Measurements from ENCODE around the gene GNG13. TPM values are rescaled to one million over a fixed set of nuclear protein-coding genes. Genes with fewer than 3 reads are reported as not detected.
"Not testable (repeated sequence)": the region's sequence is repeated elsewhere in the genome, so short reads cannot be mapped to it uniquely, and the experiment has no call there.

The GNG13 gene
- total RNA-seq, 1 donor = not detected

GRCh38 chr16:760545-761343 lies 39.8 kb downstream of the GNG13 start, which contains the start of gene MSLN:
Gene MSLN, plus strand, starts transcription at chr16:760734. Its CDS starts 1,947 bp downstream, at chr16:762681.
- H3K4me1 ChIP-seq (ENCODE audit: insufficient read depth, low read length) = peaks cover 11% of the 10 kb centered on the region
- no peak within 1 kb of the TSS for H3K4me3 ChIP-seq (ENCODE audit: low read length)
- H3K27me3 ChIP-seq (ENCODE audit: insufficient read depth, low read length) = no peaks in the 10 kb centered on the region
- H3K9me3 ChIP-seq (ENCODE audit: low read depth, low read length) = no peaks in the 10 kb centered on the region

GRCh38 chr16:760065-760464 lies 40.5 kb downstream of the GNG13 start:
- Histone ChIP-seq H3K9me3 (ENCODE audit: low read depth, low read length) (no peaks in the 10 kb centered on the region), H3K4me1 (ENCODE audit: insufficient read depth, low read length) (peaks cover 18% of the 10 kb centered on the region), H3K27me3 (ENCODE audit: insufficient read depth, low read length) (no peaks in the 10 kb centered on the region), H3K4me3 (ENCODE audit: low read length) (no peak overlapping the region)

GRCh38 chr16:759110-759910 lies 41.2 kb downstream of the GNG13 start:
- H3K4me1 ChIP-seq (ENCODE audit: insufficient read depth, low read length) = peaks cover 25% of the 10 kb centered on the region
- no peaks in the 10 kb centered on the region for H3K9me3 ChIP-seq (ENCODE audit: low read depth, low read length)
- H3K27me3 ChIP-seq (ENCODE audit: insufficient read depth, low read length) = no peaks in the 10 kb centered on the region
- no peak overlapping the region for H3K4me3 ChIP-seq (ENCODE audit: low read length)

- H3K9me3 ChIP-seq (ENCODE audit: low read depth, low read length) = no peaks in the 10 kb centered on the region
- H3K27me3 ChIP-seq (ENCODE audit: insufficient read depth, low read length) = no peaks in the 10 kb centered on the region
- H3K4me3 ChIP-seq (ENCODE audit: low read length) = no peak overlapping the region
Observed at GRCh38 chr16:756428-756827, 44.1 kb downstream of the GNG13 start.

GRCh38 chr16:754656-755055 lies 45.9 kb downstream of the GNG13 start:
- Histone ChIP-seq H3K4me3 (ENCODE audit: low read length) (no peak overlapping the region), H3K9me3 (ENCODE audit: low read depth, low read length) (no peaks in the 10 kb centered on the region), H3K4me1 (ENCODE audit: insufficient read depth, low read length) (peaks cover 30% of the 10 kb centered on the region), H3K27me3 (ENCODE audit: insufficient read depth, low read length) (no peaks in the 10 kb centered on the region)

More at GRCh38 chr16:756428-756827, 44.1 kb downstream of the GNG13 start:
- peaks cover 30% of the 10 kb centered on the region for H3K4me1 ChIP-seq (ENCODE audit: insufficient read depth, low read length)

- H3K4me3 ChIP-seq (ENCODE audit: low read length); H3K27me3 ChIP-seq (ENCODE audit: insufficient read depth, low read length); H3K9me3 ChIP-seq (ENCODE audit: low read depth, low read length): not testable (repeated sequence)
- peaks cover 30% of the 10 kb centered on the region for H3K4me1 ChIP-seq (ENCODE audit: insufficient read depth, low read length)
Observed at GRCh38 chr16:754121-754607, 46.4 kb downstream of the GNG13 start.

GRCh38 chr16:752007-752312 lies 48.6 kb downstream of the GNG13 start:
- Histone ChIP-seq H3K27me3 (ENCODE audit: insufficient read depth, low read length) (no peaks in the 10 kb centered on the region), H3K9me3 (ENCODE audit: low read depth, low read length) (no peaks in the 10 kb centered on the region), H3K4me3 (ENCODE audit: low read length) (no peak overlapping the region), H3K4me1 (ENCODE audit: insufficient read depth, low read length) (peaks cover 22% of the 10 kb centered on the region)

- Histone ChIP-seq H3K9me3 (ENCODE audit: low read depth, low read length) (no peaks in the 10 kb centered on the region), H3K27me3 (ENCODE audit: insufficient read depth, low read length) (no peaks in the 10 kb centered on the region), H3K4me1 (ENCODE audit: insufficient read depth, low read length) (peaks cover 19% of the 10 kb centered on the region), H3K4me3 (ENCODE audit: low read length) (no peak overlapping the region)
Observed at GRCh38 chr16:751152-752006, 49.2 kb downstream of the GNG13 start.

- Histone ChIP-seq H3K9me3 (ENCODE audit: low read depth, low read length) (no peaks in the 10 kb centered on the region), H3K4me1 (ENCODE audit: insufficient read depth, low read length) (peaks cover 17% of the 10 kb centered on the region), H3K27me3 (ENCODE audit: insufficient read depth, low read length) (no peaks in the 10 kb centered on the region), H3K4me3 (ENCODE audit: low read length) (no peak overlapping the region)
Observed at GRCh38 chr16:750485-750884, 50.0 kb downstream of the GNG13 start.

GRCh38 chr16:749010-749409 lies 51.5 kb downstream of the GNG13 start:
- Histone ChIP-seq H3K4me3 (ENCODE audit: low read length) (no peak overlapping the region), H3K4me1 (ENCODE audit: insufficient read depth, low read length) (peaks cover 2% of the 10 kb centered on the region), H3K9me3 (ENCODE audit: low read depth, low read length) (no peaks in the 10 kb centered on the region), H3K27me3 (ENCODE audit: insufficient read depth, low read length) (no peaks in the 10 kb centered on the region)

Other genes starting within 250 kb of the GNG13 start
- gene PRR35, start 240.3 kb downstream of the GNG13 start, total RNA-seq = 0.10 TPM
- 1.2 TPM for gene NHLRC4, start 233.7 kb downstream of the GNG13 start, total RNA-seq
- 8.5 TPM for gene PIGQ, start 230.8 kb downstream of the GNG13 start, total RNA-seq
- 6.6 TPM for gene RAB40C, start 210.7 kb downstream of the GNG13 start, total RNA-seq
- 0.31 TPM for gene WFIKKN1, start 169.7 kb downstream of the GNG13 start, total RNA-seq
- gene METTL26, start 164.4 kb downstream of the GNG13 start, total RNA-seq = 49.0 TPM
- 18.5 TPM for gene MCRIP2, start 158.9 kb downstream of the GNG13 start, total RNA-seq
- 4.6 TPM for gene WDR90, start 151.4 kb downstream of the GNG13 start, total RNA-seq
- gene RHOT2, start 132.6 kb downstream of the GNG13 start, total RNA-seq = 45.2 TPM
- 0.84 TPM for gene RHBDL1, start 125.1 kb downstream of the GNG13 start, total RNA-seq
- gene STUB1, start 120.3 kb downstream of the GNG13 start, total RNA-seq = 39.0 TPM
- gene JMJD8, start 116.4 kb downstream of the GNG13 start, total RNA-seq = 25.0 TPM
- gene WDR24, start 110.3 kb downstream of the GNG13 start, total RNA-seq = 4.4 TPM
- gene FBXL16, start 94.9 kb downstream of the GNG13 start, total RNA-seq = 1.7 TPM
- gene METRN, start 85.6 kb downstream of the GNG13 start, total RNA-seq = 4.8 TPM
- gene ANTKMT, start 79.6 kb downstream of the GNG13 start, total RNA-seq = 5.8 TPM
- 1.0 TPM for gene CCDC78, start 74.3 kb downstream of the GNG13 start, total RNA-seq
- 4.6 TPM for gene HAGHL, start 73.6 kb downstream of the GNG13 start, total RNA-seq
- gene CIAO3, start 59.7 kb downstream of the GNG13 start, total RNA-seq = 22.7 TPM
- 0.21 TPM for gene MSLN, start 40.0 kb downstream of the GNG13 start, total RNA-seq
- 10.4 TPM for gene RPUSD1, start 12.4 kb downstream of the GNG13 start, total RNA-seq
- 8.8 TPM for gene CHTF18, start 12.1 kb downstream of the GNG13 start, total RNA-seq
- 17.4 TPM for gene LMF1, start 170.2 kb upstream of the GNG13 start, total RNA-seq
- 1.0 TPM for gene SOX8, start 181.0 kb upstream of the GNG13 start, total RNA-seq

Data from mononuclear cell (primary cell).